Ovary (tissue), 3 donors: Measurements from ENCODE around the gene CCDC150.
"Not testable (repeated sequence)": the region's sequence is repeated elsewhere in the genome, so short reads cannot be mapped to it uniquely, and the experiment has no call there.

Experiments
- EP300 ChIP-seq: sonication (generic); formaldehyde crosslinking; IDR thresholded peaks from one replicate; pipeline ENCODE4 v1.6.1; 2017; ENCODE audit warnings: antibody characterized with exemption
- TF ChIP-seq, protein P1 (sequence below), 3 donors: fragments of 450-650 bp in 2 of 3; fragments of 200-600 bp in 1 of 3; IDR thresholded peaks; one replicate each; pipeline versions ENCODE4 v1.5.1 to v1.8.0; 2016 to 2022; ENCODE audit warnings: antibody characterized with exemption in 3 of 3, mild to moderate bottlenecking in 1 of 3
- donor health status: DM: no; HTN: no; CAD: no.

DNA sequence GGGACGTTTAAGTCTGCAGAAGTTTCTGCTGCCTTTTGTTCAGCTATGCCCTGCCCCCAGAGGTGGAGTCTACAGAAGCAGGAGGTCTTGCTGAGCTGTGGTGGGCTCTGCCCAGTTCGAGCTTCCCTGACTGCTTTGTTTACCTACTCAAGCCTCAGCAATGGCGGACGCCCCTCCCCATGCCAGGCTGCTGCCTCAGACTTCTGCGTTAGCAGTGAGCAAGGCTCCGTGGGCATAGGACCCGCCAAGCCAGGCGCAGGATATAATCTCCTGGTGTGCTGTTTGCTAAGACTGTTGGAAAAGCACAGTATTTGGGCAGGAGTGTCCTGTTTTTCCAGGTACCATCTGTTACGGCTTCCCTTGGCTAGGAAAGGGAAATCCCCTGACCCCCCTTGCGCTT is 70.5 kb downstream of the CCDC150 start:
- TF ChIP-seq, protein P1, sequence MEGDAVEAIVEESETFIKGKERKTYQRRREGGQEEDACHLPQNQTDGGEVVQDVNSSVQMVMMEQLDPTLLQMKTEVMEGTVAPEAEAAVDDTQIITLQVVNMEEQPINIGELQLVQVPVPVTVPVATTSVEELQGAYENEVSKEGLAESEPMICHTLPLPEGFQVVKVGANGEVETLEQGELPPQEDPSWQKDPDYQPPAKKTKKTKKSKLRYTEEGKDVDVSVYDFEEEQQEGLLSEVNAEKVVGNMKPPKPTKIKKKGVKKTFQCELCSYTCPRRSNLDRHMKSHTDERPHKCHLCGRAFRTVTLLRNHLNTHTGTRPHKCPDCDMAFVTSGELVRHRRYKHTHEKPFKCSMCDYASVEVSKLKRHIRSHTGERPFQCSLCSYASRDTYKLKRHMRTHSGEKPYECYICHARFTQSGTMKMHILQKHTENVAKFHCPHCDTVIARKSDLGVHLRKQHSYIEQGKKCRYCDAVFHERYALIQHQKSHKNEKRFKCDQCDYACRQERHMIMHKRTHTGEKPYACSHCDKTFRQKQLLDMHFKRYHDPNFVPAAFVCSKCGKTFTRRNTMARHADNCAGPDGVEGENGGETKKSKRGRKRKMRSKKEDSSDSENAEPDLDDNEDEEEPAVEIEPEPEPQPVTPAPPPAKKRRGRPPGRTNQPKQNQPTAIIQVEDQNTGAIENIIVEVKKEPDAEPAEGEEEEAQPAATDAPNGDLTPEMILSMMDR (IDR thresholded peaks at IDR 0.05), result not testable (repeated sequence)
- not testable (repeated sequence) for TF ChIP-seq EP300
